Mucosa of rectum (tissue), 2 donors: ENCODE measurements around the gene ZSCAN2.

ENCODE experiments used
- H3K27ac ChIP-seq, 2 donors: one replicate each; pipeline ENCODE4 v1.7.0; 2013; ENCODE audit warnings: inconsistent platforms in 2 of 2, low read depth in 2 of 2, low read length in 2 of 2
- H3K27me3 ChIP-seq, 2 donors: one replicate each; pipeline ENCODE4 v1.7.0; 2013; ENCODE audit warnings: low read length in 2 of 2; ENCODE audit not compliant: control insufficient read depth in 2 of 2, insufficient read depth in 2 of 2
- H3K36me3 ChIP-seq, 2 donors: one replicate each; pipeline ENCODE4 v1.7.0; 2013; ENCODE audit warnings: low read length in 2 of 2; ENCODE audit not compliant: control insufficient read depth in 2 of 2, insufficient read depth in 2 of 2
- H3K4me1 ChIP-seq, 2 donors: one replicate each; pipeline ENCODE4 v1.7.0; 2013; ENCODE audit warnings: low read length in 2 of 2, mild to moderate bottlenecking in 1 of 2; ENCODE audit not compliant: control insufficient read depth in 2 of 2, insufficient read depth in 2 of 2
- H3K4me3 ChIP-seq, 2 donors: one replicate each; pipeline ENCODE4 v1.7.0; 2013; ENCODE audit warnings: low read length in 2 of 2
- H3K9ac ChIP-seq, 2 donors: one replicate each; pipeline ENCODE4 v1.7.0; 2013; ENCODE audit warnings: low read length in 2 of 2, low read depth in 1 of 2, mild to moderate bottlenecking in 1 of 2
- H3K9me3 ChIP-seq, 2 donors: one replicate each; pipeline ENCODE4 v1.7.0; 2013; ENCODE audit warnings: low read length in 2 of 2; ENCODE audit not compliant: control insufficient read depth in 2 of 2
- donor health status: healthy.
- donor health status: Normal muscosa, but diverticular disease.

The ZSCAN2 gene

DNA sequence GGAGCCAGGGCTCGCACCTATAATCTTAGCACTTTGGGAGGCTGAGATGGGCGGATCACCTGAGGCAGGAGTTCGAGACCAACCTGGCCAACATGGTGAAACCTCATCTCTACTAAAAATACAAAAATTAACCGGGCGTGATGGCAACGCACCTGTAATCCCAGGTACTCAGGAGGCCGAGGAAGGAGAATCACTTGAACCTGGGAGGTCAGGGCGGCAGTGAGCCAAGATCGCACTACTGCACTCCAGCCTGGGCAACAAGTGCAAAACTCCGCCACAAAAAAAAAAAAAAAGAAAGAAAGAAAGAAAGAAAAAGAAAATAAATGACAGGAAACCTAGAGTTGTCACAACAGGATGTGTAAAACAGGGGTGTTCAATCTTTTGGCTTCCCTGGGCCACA lies 60.2 kb downstream of the ZSCAN2 start:
- Histone ChIP-seq H3K27ac (no peak overlapping the region), H3K27me3 (no peaks in the 10 kb centered on the region), H3K4me1 (peaks cover 8 to 13% of the 10 kb centered on the region in 2 donors), H3K9ac (no peak overlapping the region), H3K36me3 (peaks cover 3 to 6% of the 10 kb centered on the region in 2 donors), H3K9me3 (no peaks in the 10 kb centered on the region), H3K4me3 (no peak overlapping the region)

DNA sequence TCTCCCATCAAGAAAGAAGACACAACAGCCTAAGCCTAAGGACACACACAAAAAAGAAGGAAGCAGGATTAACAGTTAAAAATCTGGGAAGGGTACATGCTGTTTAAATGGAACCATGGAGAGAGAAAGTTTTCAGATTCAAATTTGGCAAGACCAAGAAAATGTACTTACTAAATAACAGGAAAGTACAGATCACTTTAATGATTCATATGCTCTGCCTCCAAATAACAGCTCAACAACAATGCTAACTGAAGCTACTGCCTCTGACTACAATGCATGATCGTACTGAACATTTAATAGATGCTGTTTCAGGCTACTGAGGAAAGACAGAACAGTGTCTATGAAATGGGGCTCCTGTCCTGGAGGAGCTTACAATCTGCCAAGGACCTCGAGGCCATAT lies 65.6 kb downstream of the ZSCAN2 start:
- H3K27me3 ChIP-seq, result no peaks in the 10 kb centered on the region
- H3K36me3 ChIP-seq, result peaks cover 37 to 38% of the 10 kb centered on the region in 2 donors
- H3K4me1 ChIP-seq, result no peaks in the 10 kb centered on the region
- no peak overlapping the region for H3K27ac ChIP-seq
- no peak overlapping the region for H3K9ac ChIP-seq
- no peaks in the 10 kb centered on the region for H3K9me3 ChIP-seq
- no peak overlapping the region for H3K4me3 ChIP-seq

DNA sequence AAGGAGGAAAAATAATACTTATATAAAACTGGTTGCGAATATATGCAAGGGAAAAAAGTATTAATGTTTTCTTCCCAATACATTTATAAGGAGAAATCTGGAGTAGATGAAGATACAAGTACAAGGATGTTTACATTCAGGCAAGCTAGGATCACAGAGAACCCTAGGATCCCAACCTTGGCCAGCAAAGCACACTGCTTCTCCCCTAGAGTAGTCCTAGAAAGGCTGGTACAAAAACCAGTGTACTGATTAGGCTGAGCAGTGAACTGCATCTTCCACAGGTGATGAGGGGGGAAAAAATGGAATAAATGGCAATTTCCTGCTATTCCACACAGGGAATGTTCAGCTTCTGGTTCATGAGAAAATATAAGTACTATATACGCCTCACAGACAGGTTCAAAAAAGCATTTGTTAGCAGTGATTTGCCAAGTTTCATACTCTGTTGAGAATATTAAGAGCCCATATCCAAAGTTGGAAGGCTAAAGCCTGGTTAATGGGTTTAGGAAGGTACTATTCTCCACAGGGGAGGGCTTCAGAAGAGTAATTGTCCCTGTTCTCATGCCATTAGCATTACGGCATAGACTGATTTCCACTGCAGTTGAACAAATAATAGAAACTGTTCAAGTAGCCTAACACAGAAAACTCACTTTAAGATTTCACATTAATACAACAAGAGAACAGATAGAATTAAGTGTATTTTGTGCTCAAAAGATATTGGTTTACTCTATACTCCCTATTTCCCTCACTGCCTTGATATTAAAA lies 67.6 kb downstream of the ZSCAN2 start:
- Histone ChIP-seq H3K9ac (no peak overlapping the region), H3K36me3 (peaks cover 37 to 38% of the 10 kb centered on the region in 2 donors), H3K27ac (no peak overlapping the region), H3K9me3 (no peaks in the 10 kb centered on the region), H3K4me1 (no peaks in the 10 kb centered on the region), H3K4me3 (no peak overlapping the region), H3K27me3 (no peaks in the 10 kb centered on the region)

DNA sequence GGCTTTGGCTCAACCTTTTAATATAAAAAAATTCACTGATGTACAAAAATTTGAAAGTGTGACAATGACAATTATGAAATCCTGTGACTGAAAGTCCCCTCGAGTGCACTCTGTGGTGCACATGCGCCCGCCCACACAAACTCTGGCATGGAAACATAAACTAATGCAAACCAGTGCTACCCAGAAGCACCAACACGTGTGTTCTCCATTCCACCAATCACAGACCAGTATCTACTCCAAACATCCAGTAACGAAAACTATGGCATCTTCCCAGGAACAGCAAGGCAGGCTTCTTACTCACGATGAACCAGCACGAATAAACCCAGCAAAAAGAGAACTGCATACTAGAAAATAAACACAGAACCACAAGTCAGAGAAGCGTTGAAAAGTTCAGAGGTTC lies 68.9 kb downstream of the ZSCAN2 start:
- no peaks in the 10 kb centered on the region for H3K27me3 ChIP-seq
- peaks cover 38 to 43% of the 10 kb centered on the region in 2 donors for H3K36me3 ChIP-seq
- H3K27ac ChIP-seq, result no peak overlapping the region
- no peak overlapping the region for H3K4me3 ChIP-seq
- no peak overlapping the region for H3K9ac ChIP-seq
- no peaks in the 10 kb centered on the region for H3K4me1 ChIP-seq
- no peaks in the 10 kb centered on the region for H3K9me3 ChIP-seq

DNA sequence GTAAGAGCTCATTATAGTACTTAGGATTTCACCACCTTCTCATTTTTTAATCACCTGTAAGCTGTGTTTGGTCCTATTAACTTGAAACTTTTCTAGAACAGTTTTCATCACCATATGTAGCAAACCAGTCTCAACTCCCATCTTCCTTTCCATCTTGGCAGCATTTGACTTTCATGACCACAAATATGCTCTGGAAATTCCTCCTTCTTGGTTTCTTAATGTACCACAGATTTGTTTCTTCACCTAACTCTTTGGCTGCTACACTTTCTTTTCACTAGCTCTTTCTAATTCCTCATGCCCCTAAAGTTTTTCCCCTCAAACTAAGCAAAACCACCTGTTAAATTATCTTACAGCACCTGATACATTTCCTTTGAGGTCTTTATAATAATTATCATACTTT lies 70.4 kb downstream of the ZSCAN2 start:
- no peak overlapping the region for H3K9ac ChIP-seq
- peaks cover 36 to 43% of the 10 kb centered on the region in 2 donors for H3K36me3 ChIP-seq
- H3K9me3 ChIP-seq, result no peaks in the 10 kb centered on the region
- no peaks in the 10 kb centered on the region for H3K27me3 ChIP-seq
- H3K27ac ChIP-seq, result no peak overlapping the region
- H3K4me1 ChIP-seq, result no peaks in the 10 kb centered on the region
- H3K4me3 ChIP-seq, result no peak overlapping the region
